Neural progenitor cell (in vitro differentiated cells): ENCODE data around the gene ANKHD1.

Experiments used
- EZH2 ChIP-seq: fragments of 200-600 bp; sonication (generic); IDR thresholded peaks from 2 replicates; pipeline ENCODE4 v1.6.1; 2017; ENCODE audit warnings: antibody characterized with exemption, mild to moderate bottlenecking, moderate library complexity
- EZH2phosphoT487 ChIP-seq: fragments of 200-600 bp; sonication (generic); IDR thresholded peaks from 2 replicates; pipeline ENCODE4 v1.6.1; 2017; ENCODE audit warnings: antibody characterized with exemption
- TF ChIP-seq, protein P1 (sequence below): fragments of 200-600 bp; sonication (generic); IDR thresholded peaks from 2 replicates; pipeline ENCODE4 v1.5.1; 2017; ENCODE audit warnings: antibody characterized with exemption, mild to moderate bottlenecking

DNA sequence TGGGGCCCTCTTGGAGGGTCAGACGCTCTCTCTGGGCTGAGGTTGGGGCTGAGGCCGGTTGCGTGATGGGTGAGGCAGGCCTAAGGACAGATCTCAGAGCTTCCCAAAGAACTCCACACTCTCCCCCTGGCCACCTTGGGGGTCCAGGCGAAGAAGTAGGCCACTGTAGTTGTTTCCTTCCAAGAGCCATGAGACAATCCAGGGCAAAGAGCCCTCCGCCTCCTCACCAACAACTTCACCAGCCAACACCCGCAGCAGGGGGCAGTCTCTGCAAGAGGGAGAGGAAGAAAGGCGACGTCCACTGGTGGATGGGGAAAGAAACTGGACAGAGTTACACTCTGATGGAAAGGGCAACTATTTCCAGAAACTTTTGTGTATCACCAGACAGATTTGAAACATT lies 173.7 kb downstream of the ANKHD1 start:
- TF ChIP-seq EZH2phosphoT487 (no peak), EZH2 (no peak)
- TF ChIP-seq, protein P1, sequence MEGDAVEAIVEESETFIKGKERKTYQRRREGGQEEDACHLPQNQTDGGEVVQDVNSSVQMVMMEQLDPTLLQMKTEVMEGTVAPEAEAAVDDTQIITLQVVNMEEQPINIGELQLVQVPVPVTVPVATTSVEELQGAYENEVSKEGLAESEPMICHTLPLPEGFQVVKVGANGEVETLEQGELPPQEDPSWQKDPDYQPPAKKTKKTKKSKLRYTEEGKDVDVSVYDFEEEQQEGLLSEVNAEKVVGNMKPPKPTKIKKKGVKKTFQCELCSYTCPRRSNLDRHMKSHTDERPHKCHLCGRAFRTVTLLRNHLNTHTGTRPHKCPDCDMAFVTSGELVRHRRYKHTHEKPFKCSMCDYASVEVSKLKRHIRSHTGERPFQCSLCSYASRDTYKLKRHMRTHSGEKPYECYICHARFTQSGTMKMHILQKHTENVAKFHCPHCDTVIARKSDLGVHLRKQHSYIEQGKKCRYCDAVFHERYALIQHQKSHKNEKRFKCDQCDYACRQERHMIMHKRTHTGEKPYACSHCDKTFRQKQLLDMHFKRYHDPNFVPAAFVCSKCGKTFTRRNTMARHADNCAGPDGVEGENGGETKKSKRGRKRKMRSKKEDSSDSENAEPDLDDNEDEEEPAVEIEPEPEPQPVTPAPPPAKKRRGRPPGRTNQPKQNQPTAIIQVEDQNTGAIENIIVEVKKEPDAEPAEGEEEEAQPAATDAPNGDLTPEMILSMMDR, result peak; percentile 17
